Measurements from ENCODE around the gene FSCN2. TPM values are rescaled to one million over a fixed set of nuclear protein-coding genes. Genes with fewer than 3 reads are reported as not detected.

Gene FSCN2
- total and polyA plus RNA-seq, 7 donors: 0.08 to 0.71 (median 0.11) TPM; not detected in 1

- Histone ChIP-seq H3K27ac (no peak overlapping the region), H3K4me3 (no peak overlapping the region), H3K4me1 (peaks cover 15% of the 10 kb centered on the region), H3K27me3 (ENCODE audit: insufficient read depth in 3 of 3, low read length in 2 of 3) (no peaks in the 10 kb centered on the region), H3K36me3 (ENCODE audit: insufficient read depth in 1 of 2, low read depth in 1 of 2) (peaks cover 7 to 81% of the 10 kb centered on the region in 2 donors), H3K9me3 (no peaks in the 10 kb centered on the region)
- 93 to 96% (median 93%) methylated on average over 6 of the region's 6 CpGs for WGBS, 3 donors
- TF ChIP-seq, protein P1, sequence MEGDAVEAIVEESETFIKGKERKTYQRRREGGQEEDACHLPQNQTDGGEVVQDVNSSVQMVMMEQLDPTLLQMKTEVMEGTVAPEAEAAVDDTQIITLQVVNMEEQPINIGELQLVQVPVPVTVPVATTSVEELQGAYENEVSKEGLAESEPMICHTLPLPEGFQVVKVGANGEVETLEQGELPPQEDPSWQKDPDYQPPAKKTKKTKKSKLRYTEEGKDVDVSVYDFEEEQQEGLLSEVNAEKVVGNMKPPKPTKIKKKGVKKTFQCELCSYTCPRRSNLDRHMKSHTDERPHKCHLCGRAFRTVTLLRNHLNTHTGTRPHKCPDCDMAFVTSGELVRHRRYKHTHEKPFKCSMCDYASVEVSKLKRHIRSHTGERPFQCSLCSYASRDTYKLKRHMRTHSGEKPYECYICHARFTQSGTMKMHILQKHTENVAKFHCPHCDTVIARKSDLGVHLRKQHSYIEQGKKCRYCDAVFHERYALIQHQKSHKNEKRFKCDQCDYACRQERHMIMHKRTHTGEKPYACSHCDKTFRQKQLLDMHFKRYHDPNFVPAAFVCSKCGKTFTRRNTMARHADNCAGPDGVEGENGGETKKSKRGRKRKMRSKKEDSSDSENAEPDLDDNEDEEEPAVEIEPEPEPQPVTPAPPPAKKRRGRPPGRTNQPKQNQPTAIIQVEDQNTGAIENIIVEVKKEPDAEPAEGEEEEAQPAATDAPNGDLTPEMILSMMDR (IDR thresholded peaks at IDR 0.05): no peak
- ATAC-seq (no peak), DNase-seq (no peak)
- intact Hi-C loops (cut with DNase I): no loop called here
Observed at GRCh38 chr17:81578561-81579225, 50.5 kb downstream of the FSCN2 start.

DNA sequence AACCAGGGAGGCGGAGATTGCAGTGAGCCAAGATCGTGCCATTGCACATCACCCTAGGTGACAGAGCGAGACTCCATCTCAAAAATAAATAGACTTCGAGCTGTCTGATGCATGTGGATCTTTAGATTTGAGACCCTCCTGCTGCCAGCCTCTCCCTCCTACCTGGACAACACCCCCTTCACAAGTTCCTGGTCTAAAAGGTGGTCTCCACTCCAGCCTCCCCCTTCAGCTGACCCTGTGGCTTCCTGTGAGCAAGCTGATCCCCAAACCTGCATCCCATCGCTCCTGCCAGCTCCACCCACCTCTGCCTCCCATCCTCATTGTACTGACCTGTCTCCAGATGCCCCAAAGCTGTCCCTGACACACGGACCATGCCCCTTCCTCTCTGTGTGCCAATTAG is 51.1 kb downstream of the FSCN2 start:
- Histone ChIP-seq H3K9me3 (no peaks in the 10 kb centered on the region), H3K27me3 (ENCODE audit: insufficient read depth in 3 of 3, low read length in 2 of 3) (no peaks in the 10 kb centered on the region), H3K4me3 (no peak overlapping the region), H3K4me1 (peaks cover 15% of the 10 kb centered on the region), H3K27ac (no peak overlapping the region), H3K36me3 (ENCODE audit: insufficient read depth in 1 of 2, low read depth in 1 of 2) (peaks cover 7 to 81% of the 10 kb centered on the region in 2 donors)
- no peak for DNase-seq
- intact Hi-C loops (cut with DNase I): no loop called here
- no peak for ATAC-seq
- TF ChIP-seq, protein P1 (IDR thresholded peaks at IDR 0.05): no peak
- 83 to 94% (median 90%) methylated on average over 6 of the region's 6 CpGs for WGBS, 3 donors

- peaks cover 7 to 81% of the 10 kb centered on the region in 2 donors for H3K36me3 ChIP-seq (ENCODE audit: insufficient read depth in 1 of 2, low read depth in 1 of 2)
- DNase-seq: no peak
- no peak for ATAC-seq
- no peaks in the 10 kb centered on the region for H3K9me3 ChIP-seq
- H3K27me3 ChIP-seq (ENCODE audit: insufficient read depth in 3 of 3, low read length in 2 of 3): no peaks in the 10 kb centered on the region
- H3K27ac ChIP-seq: no peak overlapping the region
- 92 to 93% (median 92%) methylated on average over 10 of the region's 10 CpGs for WGBS, 3 donors
- intact Hi-C loops (cut with DNase I): no loop called here
- TF ChIP-seq, protein P1 (IDR thresholded peaks at IDR 0.05): no peak
- no peak overlapping the region for H3K4me3 ChIP-seq
- peaks cover 15% of the 10 kb centered on the region for H3K4me1 ChIP-seq
Observed at GRCh38 chr17:81579821-81580321, 51.7 kb downstream of the FSCN2 start.

- H3K36me3 ChIP-seq (ENCODE audit: insufficient read depth in 1 of 2, low read depth in 1 of 2): peaks cover 7 to 80% of the 10 kb centered on the region in 2 donors
- 92 to 94% (median 93%) methylated on average over 6 of the region's 6 CpGs for WGBS, 3 donors
- TF ChIP-seq, protein P1 (IDR thresholded peaks at IDR 0.05): no peak
- peaks cover 15% of the 10 kb centered on the region for H3K4me1 ChIP-seq
- intact Hi-C loops (cut with DNase I): no loop called here
- H3K9me3 ChIP-seq: no peaks in the 10 kb centered on the region
- H3K4me3 ChIP-seq: no peak overlapping the region
- no peak for ATAC-seq
- no peaks in the 10 kb centered on the region for H3K27me3 ChIP-seq (ENCODE audit: insufficient read depth in 3 of 3, low read length in 2 of 3)
- H3K27ac ChIP-seq: no peak overlapping the region
- no peak for DNase-seq
Observed at GRCh38 chr17:81580481-81580880, 52.3 kb downstream of the FSCN2 start.
